ENCODE results near the gene BAHD1. TPM values are rescaled to one million over a fixed set of nuclear protein-coding genes. Genes with fewer than 3 reads are reported as not detected.
A peak's percentile ranks its signal among the peaks of the same experiment; 100 is the strongest.

The BAHD1 gene
- total RNA-seq, 1 experiment from 2014 or later = 17.2 TPM

GRCh38 chr15:40398413-40398873, 42.3 kb upstream of the BAHD1 start:
- no peak for TF ChIP-seq CTCF (IDR thresholded peaks at IDR 0.05; ENCODE audit: unreplicated experiment)
- intact Hi-C loops (cut with micrococcal nuclease; ENCODE audit: unreplicated experiment) = no loop called here
- peaks cover 4% of the 10 kb centered on the region for H3K36me3 Mint-ChIP-seq (ENCODE audit: insufficient read depth, unreplicated experiment)
- no peaks in the 10 kb centered on the region for H3K9me3 Mint-ChIP-seq (ENCODE audit: low read depth, unreplicated experiment)
- H3K27ac Mint-ChIP-seq (ENCODE audit: unreplicated experiment) = no peak overlapping the region
- no peak for DNase-seq
- no TSS peak for BruUV-seq (replicated peaks)
- H3K4me1 Mint-ChIP-seq (ENCODE audit: low read depth, unreplicated experiment) = no peaks in the 10 kb centered on the region
- H3K27me3 Mint-ChIP-seq (ENCODE audit: unreplicated experiment) = no peaks in the 10 kb centered on the region
- H3K4me3 Mint-ChIP-seq (ENCODE audit: low read depth, unreplicated experiment) = no peak overlapping the region
- CTCF ChIA-PET = no interaction called here

GRCh38 chr15:40399370-40399769, 41.4 kb upstream of the BAHD1 start:
- TF ChIP-seq CTCF (IDR thresholded peaks at IDR 0.05; ENCODE audit: unreplicated experiment) = no peak
- BruUV-seq (replicated peaks) = no TSS peak
- Mint-ChIP-seq H3K36me3 (ENCODE audit: insufficient read depth, unreplicated experiment) (peaks cover 4% of the 10 kb centered on the region), H3K4me3 (ENCODE audit: low read depth, unreplicated experiment) (no peak overlapping the region), H3K9me3 (ENCODE audit: low read depth, unreplicated experiment) (no peaks in the 10 kb centered on the region), H3K27ac (ENCODE audit: unreplicated experiment) (no peak overlapping the region), H3K4me1 (ENCODE audit: low read depth, unreplicated experiment) (no peaks in the 10 kb centered on the region), H3K27me3 (ENCODE audit: unreplicated experiment) (no peaks in the 10 kb centered on the region)
- CTCF ChIA-PET = interaction anchor here (0.7 kb wide), 1 partner anchor 63 kb away, joined by 3 read pairs; no protein-coding TSS in a partner anchor
- no peak for DNase-seq
- intact Hi-C loops (cut with micrococcal nuclease; ENCODE audit: unreplicated experiment) = no loop called here

GRCh38 chr15:40405501-40406381, 35.0 kb upstream of the BAHD1 start, which contains the start of gene IVD:
TSS of gene IVD (plus strand) at chr15:40405795. CDS start at chr15:40405828, 33 bp downstream.
- peak within 1 kb of the TSS; percentile 81 for H3K4me3 Mint-ChIP-seq (ENCODE audit: low read depth, unreplicated experiment)
- H3K27me3 Mint-ChIP-seq (ENCODE audit: unreplicated experiment) = no peaks in the 10 kb centered on the region
- H3K4me1 Mint-ChIP-seq (ENCODE audit: low read depth, unreplicated experiment) = no peaks in the 10 kb centered on the region
- intact Hi-C loops (cut with micrococcal nuclease; ENCODE audit: unreplicated experiment) = no loop called here
- no peak for TF ChIP-seq CTCF (IDR thresholded peaks at IDR 0.05; ENCODE audit: unreplicated experiment)
- BruUV-seq (replicated peaks) = no TSS peak
- CTCF ChIA-PET = interaction anchor here (0.9 to 1.1 kb wide), 3 partner anchors 38 to 189 kb away, joined by 3 to 5 read pairs (median 4); no protein-coding TSS in a partner anchor
- H3K27ac Mint-ChIP-seq (ENCODE audit: unreplicated experiment) = peak within 1 kb of the TSS; percentile 64
- H3K36me3 Mint-ChIP-seq (ENCODE audit: insufficient read depth, unreplicated experiment) = peaks cover 18% of the 10 kb centered on the region
- no peaks in the 10 kb centered on the region for H3K9me3 Mint-ChIP-seq (ENCODE audit: low read depth, unreplicated experiment)
- DNase-seq = peak; percentile 87

GRCh38 chr15:40407330-40407990, 33.3 kb upstream of the BAHD1 start:
- CTCF ChIA-PET = no interaction called here
- Mint-ChIP-seq H3K4me3 (ENCODE audit: low read depth, unreplicated experiment) (no peak overlapping the region), H3K36me3 (ENCODE audit: insufficient read depth, unreplicated experiment) (peaks cover 29% of the 10 kb centered on the region), H3K27me3 (ENCODE audit: unreplicated experiment) (no peaks in the 10 kb centered on the region), H3K9me3 (ENCODE audit: low read depth, unreplicated experiment) (no peaks in the 10 kb centered on the region), H3K4me1 (ENCODE audit: low read depth, unreplicated experiment) (peaks cover 10% of the 10 kb centered on the region), H3K27ac (ENCODE audit: unreplicated experiment) (no peak overlapping the region)
- no TSS peak for BruUV-seq (replicated peaks)
- no peak for TF ChIP-seq CTCF (IDR thresholded peaks at IDR 0.05; ENCODE audit: unreplicated experiment)
- DNase-seq = no peak
- intact Hi-C loops (cut with micrococcal nuclease; ENCODE audit: unreplicated experiment) = no loop called here
